ENCODE results near the gene ITGA1.

ITGA1 gene

DNA sequence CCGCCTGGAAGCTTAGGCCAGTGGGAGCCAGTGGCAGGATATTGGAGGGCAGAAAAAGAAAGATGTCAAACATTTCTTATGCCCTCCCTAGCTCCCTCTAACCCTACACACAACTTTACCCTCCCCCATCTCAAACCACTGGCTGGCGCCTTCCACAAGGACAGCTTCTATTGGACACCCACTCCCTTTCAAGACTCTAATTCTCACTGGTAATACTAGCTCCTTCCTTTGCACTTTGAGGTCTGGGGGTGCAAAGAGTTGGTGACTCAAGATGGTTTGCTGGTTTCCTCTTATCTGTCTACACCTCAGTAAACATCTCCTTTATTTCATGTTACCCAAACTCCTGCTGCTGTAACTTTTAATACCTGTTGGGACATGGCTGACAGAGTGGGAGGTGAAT, 11.6 kb upstream of the ITGA1 start:
- CTCF ChIA-PET = interaction anchor here (1.0 to 1.5 kb wide), 2 partner anchors 11 to 83 kb away, joined by 3 to 4 read pairs; no protein-coding TSS in a partner anchor
- TF ChIP-seq, protein P1, sequence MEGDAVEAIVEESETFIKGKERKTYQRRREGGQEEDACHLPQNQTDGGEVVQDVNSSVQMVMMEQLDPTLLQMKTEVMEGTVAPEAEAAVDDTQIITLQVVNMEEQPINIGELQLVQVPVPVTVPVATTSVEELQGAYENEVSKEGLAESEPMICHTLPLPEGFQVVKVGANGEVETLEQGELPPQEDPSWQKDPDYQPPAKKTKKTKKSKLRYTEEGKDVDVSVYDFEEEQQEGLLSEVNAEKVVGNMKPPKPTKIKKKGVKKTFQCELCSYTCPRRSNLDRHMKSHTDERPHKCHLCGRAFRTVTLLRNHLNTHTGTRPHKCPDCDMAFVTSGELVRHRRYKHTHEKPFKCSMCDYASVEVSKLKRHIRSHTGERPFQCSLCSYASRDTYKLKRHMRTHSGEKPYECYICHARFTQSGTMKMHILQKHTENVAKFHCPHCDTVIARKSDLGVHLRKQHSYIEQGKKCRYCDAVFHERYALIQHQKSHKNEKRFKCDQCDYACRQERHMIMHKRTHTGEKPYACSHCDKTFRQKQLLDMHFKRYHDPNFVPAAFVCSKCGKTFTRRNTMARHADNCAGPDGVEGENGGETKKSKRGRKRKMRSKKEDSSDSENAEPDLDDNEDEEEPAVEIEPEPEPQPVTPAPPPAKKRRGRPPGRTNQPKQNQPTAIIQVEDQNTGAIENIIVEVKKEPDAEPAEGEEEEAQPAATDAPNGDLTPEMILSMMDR (IDR thresholded peaks at IDR 0.05; ENCODE audit: insufficient read depth, low read length, missing control alignments) = no peak

DNA sequence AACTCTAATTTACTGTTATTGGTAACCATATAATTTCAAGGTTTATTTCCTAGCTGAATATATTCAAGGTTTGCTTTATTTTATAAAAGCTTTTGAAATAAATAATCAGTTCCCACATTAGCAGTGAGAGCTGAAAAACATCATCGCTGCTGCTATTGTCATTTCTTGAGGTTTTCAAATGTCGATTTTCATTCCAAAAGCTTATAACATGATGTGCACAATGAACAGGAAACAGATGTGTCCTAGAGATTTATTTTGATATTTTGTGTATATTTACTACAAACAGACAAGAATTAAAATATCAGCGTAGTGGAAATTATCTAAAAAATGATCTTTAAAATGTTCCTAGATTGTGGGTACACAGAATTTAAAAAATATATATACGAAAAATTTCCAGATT, 10.5 kb upstream of the ITGA1 start:
- H3K4me3 ChIP-seq (ENCODE audit: low read depth, low read length) = no peak overlapping the region
- no peak for DNase-seq (ENCODE audit: low read depth, low spot score)
- TF ChIP-seq, protein P1 (IDR thresholded peaks at IDR 0.05; ENCODE audit: insufficient read depth, low read length, missing control alignments) = no peak
- CTCF ChIA-PET = interaction anchor here (1.0 kb wide), 1 partner anchor 12 kb away, joined by 4 read pairs; no protein-coding TSS in a partner anchor
- POLR2A ChIA-PET = no interaction called here

More for the DNA sequence above, 11.6 kb upstream of the ITGA1 start:
- POLR2A ChIA-PET = no interaction called here
- no peak for DNase-seq (ENCODE audit: low read depth, low spot score)
- H3K4me3 ChIP-seq (ENCODE audit: low read depth, low read length) = no peak overlapping the region

DNA sequence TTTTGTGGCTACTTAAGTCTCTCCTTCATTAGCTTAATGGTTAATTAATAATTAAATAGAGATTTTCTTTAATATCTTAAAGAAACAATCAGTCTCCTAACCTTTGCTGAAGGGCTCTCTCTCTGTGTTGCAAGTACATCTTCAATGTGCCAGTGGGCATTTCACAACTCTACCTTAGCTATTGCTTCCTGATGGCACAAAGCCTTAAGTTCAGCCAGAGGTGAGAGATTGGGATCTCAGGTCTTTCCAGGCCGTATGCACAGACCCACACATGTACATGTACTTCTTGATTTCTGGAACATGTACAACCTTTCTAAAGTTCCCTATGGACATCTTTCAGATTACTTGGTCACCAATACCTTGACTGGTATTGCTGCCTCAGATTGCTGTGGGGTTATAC, 8.9 kb upstream of the ITGA1 start:
- H3K4me3 ChIP-seq (ENCODE audit: low read depth, low read length) = no peak overlapping the region
- POLR2A ChIA-PET = no interaction called here
- CTCF ChIA-PET = interaction anchor here (1.1 to 2.2 kb wide), 2 partner anchors 8 to 137 kb away, joined by 3 to 13 read pairs; partner anchors contain the start of genes ITGA1 and PELO
- no peak for DNase-seq (ENCODE audit: low read depth, low spot score)
- TF ChIP-seq, protein P1 (IDR thresholded peaks at IDR 0.05; ENCODE audit: insufficient read depth, low read length, missing control alignments) = no peak

- no peak for DNase-seq (ENCODE audit: low read depth, low spot score)
- ChIA-PET POLR2A (no interaction called here), CTCF (interaction anchor here (2.2 kb wide), 1 partner anchor 8 kb away, joined by 13 read pairs; the partner anchor contains the start of genes ITGA1 and PELO)
- no peak overlapping the region for H3K4me3 ChIP-seq (ENCODE audit: low read depth, low read length)
- TF ChIP-seq, protein P1 (IDR thresholded peaks at IDR 0.05; ENCODE audit: insufficient read depth, low read length, missing control alignments) = no peak
These were observed 8.5 kb upstream of the ITGA1 start for GRCh38 chr5:52779213-52779612.

DNA sequence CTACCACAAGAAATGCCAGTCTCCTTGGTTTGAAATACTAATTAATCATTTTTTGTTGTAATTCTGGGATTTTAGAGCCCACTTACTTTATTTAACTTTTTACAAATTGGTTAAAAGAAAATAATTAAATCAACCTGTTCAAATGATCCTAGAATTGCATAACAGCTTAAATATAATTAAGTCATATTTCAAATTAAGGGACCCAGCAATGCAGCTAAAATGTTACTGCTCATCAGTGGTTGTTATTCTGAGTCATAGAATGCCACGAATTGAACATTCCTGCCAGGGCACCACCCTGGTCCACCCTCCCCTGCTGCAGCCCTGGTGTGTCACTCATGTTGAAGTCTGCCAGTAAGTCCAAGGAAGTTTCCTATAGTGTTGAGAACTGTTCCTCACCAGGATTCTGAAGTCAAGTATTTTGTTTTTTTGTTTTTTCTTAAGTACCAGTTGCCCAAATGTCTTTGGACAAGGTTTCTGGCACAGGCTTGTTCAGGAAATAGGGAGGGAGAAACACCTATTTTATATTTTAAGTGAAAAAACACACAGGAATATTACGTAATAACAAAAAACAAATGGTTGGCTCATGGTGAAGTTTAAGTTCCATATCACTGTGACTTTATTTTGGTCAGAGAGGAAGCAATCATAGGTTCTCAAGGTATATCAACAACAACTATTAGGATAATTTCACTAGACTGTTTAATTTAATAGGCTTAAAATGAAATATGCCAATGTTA, 4.3 kb upstream of the ITGA1 start:
- no peak overlapping the region for H3K4me3 ChIP-seq (ENCODE audit: low read depth, low read length)
- DNase-seq (ENCODE audit: low read depth, low spot score) = no peak
- TF ChIP-seq, protein P1 (IDR thresholded peaks at IDR 0.05; ENCODE audit: insufficient read depth, low read length, missing control alignments) = no peak
- POLR2A ChIA-PET = no interaction called here
- CTCF ChIA-PET = interaction anchor here (1.4 kb wide), 1 partner anchor 90 kb away, joined by 5 read pairs; no protein-coding TSS in a partner anchor

DNA sequence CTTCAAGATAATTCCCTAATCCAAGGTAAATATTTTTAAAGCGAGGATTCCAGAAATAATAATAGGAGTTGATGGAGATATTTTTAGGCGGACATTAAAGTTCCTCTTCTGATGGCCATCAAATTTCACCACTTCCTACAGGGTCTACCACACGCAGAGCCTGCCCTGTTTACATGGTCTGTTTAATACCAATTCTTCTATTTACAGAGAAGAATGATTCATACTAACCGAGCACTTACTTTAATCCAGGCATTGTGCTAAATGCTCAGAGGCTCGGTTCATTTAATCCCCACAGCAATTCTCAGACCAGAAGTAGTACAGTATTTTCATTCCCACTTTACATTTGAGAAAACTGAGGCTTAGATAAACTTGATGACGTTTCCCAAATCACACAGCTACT, 3.0 kb upstream of the ITGA1 start:
- POLR2A ChIA-PET = no interaction called here
- TF ChIP-seq, protein P1 (IDR thresholded peaks at IDR 0.05; ENCODE audit: insufficient read depth, low read length, missing control alignments) = no peak

More for the DNA sequence above, 3.0 kb upstream of the ITGA1 start:
- H3K4me3 ChIP-seq (ENCODE audit: low read depth, low read length) = no peak overlapping the region
- CTCF ChIA-PET = no interaction called here
- DNase-seq (ENCODE audit: low read depth, low spot score) = no peak
